Measurements from ENCODE around the gene ZDHHC24. TPM values are rescaled to one million over a fixed set of nuclear protein-coding genes. Genes with fewer than 3 reads are reported as not detected.

Gene ZDHHC24
- total RNA-seq, 4 donors from 2014 or later, result 9.9 to 18.0 (median 14.7) TPM

GRCh38 chr11:66494458-66494857 is 51.4 kb downstream of the ZDHHC24 start:
- 90 to 95% methylated on average over 7 of the region's 7 CpGs for WGBS, 2 donors
- intact Hi-C loops (cut with DNase I; ENCODE audit: low total_unique reads), result no loop called here
- no peak for DNase-seq (ENCODE audit: low spot score in 2 of 2)
- no peak for TF ChIP-seq POLR2A (IDR thresholded peaks at IDR 0.05)
- TF ChIP-seq, protein P1, sequence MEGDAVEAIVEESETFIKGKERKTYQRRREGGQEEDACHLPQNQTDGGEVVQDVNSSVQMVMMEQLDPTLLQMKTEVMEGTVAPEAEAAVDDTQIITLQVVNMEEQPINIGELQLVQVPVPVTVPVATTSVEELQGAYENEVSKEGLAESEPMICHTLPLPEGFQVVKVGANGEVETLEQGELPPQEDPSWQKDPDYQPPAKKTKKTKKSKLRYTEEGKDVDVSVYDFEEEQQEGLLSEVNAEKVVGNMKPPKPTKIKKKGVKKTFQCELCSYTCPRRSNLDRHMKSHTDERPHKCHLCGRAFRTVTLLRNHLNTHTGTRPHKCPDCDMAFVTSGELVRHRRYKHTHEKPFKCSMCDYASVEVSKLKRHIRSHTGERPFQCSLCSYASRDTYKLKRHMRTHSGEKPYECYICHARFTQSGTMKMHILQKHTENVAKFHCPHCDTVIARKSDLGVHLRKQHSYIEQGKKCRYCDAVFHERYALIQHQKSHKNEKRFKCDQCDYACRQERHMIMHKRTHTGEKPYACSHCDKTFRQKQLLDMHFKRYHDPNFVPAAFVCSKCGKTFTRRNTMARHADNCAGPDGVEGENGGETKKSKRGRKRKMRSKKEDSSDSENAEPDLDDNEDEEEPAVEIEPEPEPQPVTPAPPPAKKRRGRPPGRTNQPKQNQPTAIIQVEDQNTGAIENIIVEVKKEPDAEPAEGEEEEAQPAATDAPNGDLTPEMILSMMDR (IDR thresholded peaks at IDR 0.05), result no peak
- H3K4me3 ChIP-seq (ENCODE audit: low read depth, poor library complexity, severe bottlenecking), result no peak overlapping the region

- intact Hi-C loops (cut with DNase I; ENCODE audit: low total_unique reads), result no loop called here
- TF ChIP-seq, protein P1 (IDR thresholded peaks at IDR 0.05), result no peak
- no peak for TF ChIP-seq POLR2A (IDR thresholded peaks at IDR 0.05)
- H3K4me3 ChIP-seq (ENCODE audit: low read depth, poor library complexity, severe bottlenecking), result no peak overlapping the region
- no peak for DNase-seq (ENCODE audit: low spot score in 2 of 2)
- WGBS, 2 donors, result 94 to 95% methylated on average over 9 to 10 of the region's 10 CpGs
Measured at GRCh38 chr11:66493130-66493529, 52.7 kb downstream of the ZDHHC24 start.

- no peak overlapping the region for H3K4me3 ChIP-seq (ENCODE audit: low read depth, poor library complexity, severe bottlenecking)
- no peak for DNase-seq (ENCODE audit: low spot score in 2 of 2)
- no peak for TF ChIP-seq POLR2A (IDR thresholded peaks at IDR 0.05)
- TF ChIP-seq, protein P1 (IDR thresholded peaks at IDR 0.05), result no peak
- 88 to 91% methylated on average over 9 to 10 of the region's 10 CpGs for WGBS, 2 donors
- intact Hi-C loops (cut with DNase I; ENCODE audit: low total_unique reads), result no loop called here
Measured at GRCh38 chr11:66492161-66492865, 53.5 kb downstream of the ZDHHC24 start.

- 75 to 78% methylated on average over 19 to 20 of the region's 20 CpGs for WGBS, 2 donors
- intact Hi-C loops (cut with DNase I; ENCODE audit: low total_unique reads), result no loop called here
- no peak for DNase-seq (ENCODE audit: low spot score in 2 of 2)
- H3K4me3 ChIP-seq (ENCODE audit: low read depth, poor library complexity, severe bottlenecking), result no peak overlapping the region
- TF ChIP-seq, protein P1 (IDR thresholded peaks at IDR 0.05), result no peak
- TF ChIP-seq POLR2A (IDR thresholded peaks at IDR 0.05), result no peak
Measured at GRCh38 chr11:66491315-66491935, 54.4 kb downstream of the ZDHHC24 start.

GRCh38 chr11:66489636-66490035 is 56.2 kb downstream of the ZDHHC24 start:
- intact Hi-C loops (cut with DNase I; ENCODE audit: low total_unique reads), result no loop called here
- TF ChIP-seq, protein P1 (IDR thresholded peaks at IDR 0.05), result no peak
- no peak for TF ChIP-seq POLR2A (IDR thresholded peaks at IDR 0.05)
- 88 to 94% methylated on average over 7 of the region's 7 CpGs for WGBS, 2 donors
- no peak for DNase-seq (ENCODE audit: low spot score in 2 of 2)
- no peak overlapping the region for H3K4me3 ChIP-seq (ENCODE audit: low read depth, poor library complexity, severe bottlenecking)

All from lower leg skin (tissue), 4 donors.